Uterus (tissue), 2 donors: ENCODE measurements around the gene CPEB3.

Experiments used
- POLR2A ChIP-seq, 2 donors: fragments of 450-650 bp; IDR thresholded peaks; one replicate each; pipeline ENCODE4 v1.6.1; 2016; ENCODE audit warnings: antibody characterized with exemption in 2 of 2, mild to moderate bottlenecking in 1 of 2, moderate library complexity in 1 of 2
- TF ChIP-seq, protein P1 (sequence below), 4 experiments: fragments of 200-600 bp in 2 of 4; fragments of 450-650 bp in 2 of 4; sonication (generic) in 2 of 4; IDR thresholded peaks; one replicate each; pipeline ENCODE4 v1.5.1; 2016 to 2019; ENCODE audit warnings: antibody characterized with exemption in 4 of 4, mild to moderate bottlenecking in 2 of 4, moderate library complexity in 1 of 4

DNA sequence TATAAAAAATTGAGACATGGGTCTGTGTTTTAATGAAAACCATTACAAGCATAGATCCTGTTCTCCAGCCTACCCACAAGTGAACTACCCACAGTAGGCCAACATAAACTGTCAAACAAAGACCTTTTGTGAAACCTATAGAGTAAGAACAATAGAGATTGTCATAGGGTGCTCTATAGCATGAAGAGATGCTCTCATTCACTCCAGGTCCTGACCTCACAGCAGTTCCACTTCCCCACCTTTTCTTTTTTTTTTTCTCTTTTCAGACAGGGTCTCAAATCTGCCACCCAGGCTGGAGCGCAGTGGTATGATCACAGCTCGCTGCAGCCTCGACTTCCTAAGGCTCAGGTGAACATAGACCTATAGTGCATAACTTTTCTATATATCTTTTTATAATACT, 72.3 kb downstream of the CPEB3 start:
- TF ChIP-seq, protein P1, sequence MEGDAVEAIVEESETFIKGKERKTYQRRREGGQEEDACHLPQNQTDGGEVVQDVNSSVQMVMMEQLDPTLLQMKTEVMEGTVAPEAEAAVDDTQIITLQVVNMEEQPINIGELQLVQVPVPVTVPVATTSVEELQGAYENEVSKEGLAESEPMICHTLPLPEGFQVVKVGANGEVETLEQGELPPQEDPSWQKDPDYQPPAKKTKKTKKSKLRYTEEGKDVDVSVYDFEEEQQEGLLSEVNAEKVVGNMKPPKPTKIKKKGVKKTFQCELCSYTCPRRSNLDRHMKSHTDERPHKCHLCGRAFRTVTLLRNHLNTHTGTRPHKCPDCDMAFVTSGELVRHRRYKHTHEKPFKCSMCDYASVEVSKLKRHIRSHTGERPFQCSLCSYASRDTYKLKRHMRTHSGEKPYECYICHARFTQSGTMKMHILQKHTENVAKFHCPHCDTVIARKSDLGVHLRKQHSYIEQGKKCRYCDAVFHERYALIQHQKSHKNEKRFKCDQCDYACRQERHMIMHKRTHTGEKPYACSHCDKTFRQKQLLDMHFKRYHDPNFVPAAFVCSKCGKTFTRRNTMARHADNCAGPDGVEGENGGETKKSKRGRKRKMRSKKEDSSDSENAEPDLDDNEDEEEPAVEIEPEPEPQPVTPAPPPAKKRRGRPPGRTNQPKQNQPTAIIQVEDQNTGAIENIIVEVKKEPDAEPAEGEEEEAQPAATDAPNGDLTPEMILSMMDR (IDR thresholded peaks at IDR 0.05) = no peak
- TF ChIP-seq POLR2A (IDR thresholded peaks at IDR 0.05) = no peak
